Activated effector memory CD4-positive, alpha-beta T cell treated with Interleukin-2 at 50 U/mL for 16 hours (primary cell): ENCODE data around the gene KIR3DL3.
"Not testable (repeated sequence)": the region's sequence is repeated elsewhere in the genome, so short reads cannot be mapped to it uniquely, and the experiment has no call there.

Source experiments
- DNase-seq: peaks from one replicate; pipeline ENCODE4 v3.0.0-alpha.2; 2020

Gene KIR3DL3

GRCh38 chr19:54738306-54738705, 14.1 kb downstream of the KIR3DL3 start, which contains the start of gene KIR2DL3:
KIR2DL3 (plus strand) TSS chr19:54738513; CDS start chr19:54738546, 33 bp downstream.
- DNase-seq, result not testable (repeated sequence)

GRCh38 chr19:54738715-54739114, 14.5 kb downstream of the KIR3DL3 start:
- DNase-seq, result no peak

DNA sequence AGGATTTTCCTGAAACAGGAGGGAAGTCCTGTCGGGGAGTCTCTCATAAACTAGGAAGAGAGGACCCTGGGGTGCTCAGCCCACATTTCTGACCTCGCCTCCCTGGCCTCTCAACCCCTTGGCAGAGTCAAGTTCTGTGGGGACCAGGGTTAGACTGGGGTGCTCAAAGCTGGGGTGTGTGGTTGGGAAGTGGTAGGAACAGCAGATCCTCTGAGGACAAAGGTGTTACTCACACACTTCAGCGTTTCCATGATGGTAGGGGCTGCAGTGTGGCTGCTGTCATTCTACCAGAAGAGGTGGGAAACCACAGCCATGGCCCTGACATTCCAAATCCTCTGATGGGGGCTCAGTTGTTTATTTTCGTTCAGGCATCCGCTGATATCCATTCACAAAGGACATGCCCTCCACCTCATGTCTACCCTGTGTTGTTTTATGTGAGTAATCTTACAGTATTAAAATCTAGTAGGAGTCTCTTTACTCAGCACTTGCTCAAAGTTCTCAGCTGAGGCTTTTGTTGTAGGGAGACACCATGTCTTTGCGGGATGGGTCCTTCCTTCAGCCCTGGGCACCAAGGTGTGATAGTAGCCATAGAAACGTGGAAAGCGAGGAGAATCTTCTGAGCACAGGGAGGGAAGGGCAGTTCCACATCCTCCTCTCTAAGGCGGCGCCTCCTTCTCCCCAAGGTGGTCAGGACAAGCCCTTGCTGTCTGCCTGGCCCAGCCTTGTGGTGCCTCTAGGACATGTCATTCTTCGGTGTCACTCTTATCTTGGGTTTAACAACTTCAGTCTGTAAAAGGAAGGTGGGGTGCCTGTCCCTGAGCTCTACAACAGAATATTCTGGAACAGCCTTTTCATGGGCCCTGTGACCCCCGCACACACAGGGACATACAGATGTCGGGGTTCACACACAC, 15.6 kb downstream of the KIR3DL3 start:
- no peak for DNase-seq

DNA sequence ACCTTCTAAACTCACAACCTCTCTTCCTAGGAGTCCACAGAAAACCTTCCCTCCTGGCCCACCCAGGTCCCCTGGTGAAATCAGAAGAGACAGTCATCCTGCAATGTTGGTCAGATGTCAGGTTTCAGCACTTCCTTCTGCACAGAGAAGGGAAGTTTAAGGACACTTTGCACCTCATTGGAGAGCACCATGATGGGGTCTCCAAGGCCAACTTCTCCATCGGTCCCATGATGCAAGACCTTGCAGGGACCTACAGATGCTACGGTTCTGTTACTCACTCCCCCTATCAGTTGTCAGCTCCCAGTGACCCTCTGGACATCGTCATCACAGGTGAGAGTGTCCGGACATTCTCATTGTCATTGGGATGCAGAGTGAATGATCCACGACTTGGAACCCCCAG, 17.7 kb downstream of the KIR3DL3 start:
- not testable (repeated sequence) for DNase-seq

DNA sequence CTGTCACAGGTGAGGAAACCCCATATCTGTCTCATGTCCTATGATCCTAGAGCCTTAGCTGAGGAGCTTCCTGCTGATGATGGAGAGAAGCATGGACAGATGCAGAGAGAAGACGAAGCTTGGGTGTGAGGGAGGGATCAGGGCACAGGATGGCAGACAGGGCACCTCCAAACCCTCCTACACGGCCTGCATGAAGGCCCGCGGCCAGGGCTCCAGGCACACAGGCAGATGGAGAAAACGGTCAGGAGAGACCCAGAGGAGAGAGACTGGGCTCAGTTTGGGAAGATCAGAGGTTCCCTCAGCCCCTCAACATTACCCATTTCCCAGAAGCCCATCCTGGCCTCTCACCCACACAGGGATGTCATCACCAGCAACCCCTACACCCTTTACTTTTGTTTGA, 19.8 kb downstream of the KIR3DL3 start:
- not testable (repeated sequence) for DNase-seq

- DNase-seq, result not testable (repeated sequence)
Measured at GRCh38 chr19:54747614-54748322, 23.5 kb downstream of the KIR3DL3 start.

DNA sequence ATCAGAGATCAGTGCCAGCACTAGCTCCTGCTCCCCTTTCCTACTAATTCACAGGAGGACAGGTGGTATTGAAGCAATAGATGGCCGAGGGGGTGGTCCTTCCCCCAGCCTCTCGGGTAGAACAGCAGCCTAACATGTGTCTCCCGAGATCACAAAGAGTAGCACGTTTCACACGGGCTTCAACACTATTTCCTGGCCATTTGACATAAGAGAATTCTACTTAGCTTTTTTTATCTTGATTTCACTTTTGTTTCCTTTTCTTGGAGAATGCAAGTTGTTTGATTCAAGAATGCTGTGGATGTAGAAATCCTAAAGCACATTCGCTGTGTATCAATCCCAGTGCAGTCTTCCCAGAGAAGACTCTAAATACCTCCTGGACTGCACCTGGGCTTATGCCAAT, 26.0 kb downstream of the KIR3DL3 start:
- DNase-seq, result not testable (repeated sequence)

DNA sequence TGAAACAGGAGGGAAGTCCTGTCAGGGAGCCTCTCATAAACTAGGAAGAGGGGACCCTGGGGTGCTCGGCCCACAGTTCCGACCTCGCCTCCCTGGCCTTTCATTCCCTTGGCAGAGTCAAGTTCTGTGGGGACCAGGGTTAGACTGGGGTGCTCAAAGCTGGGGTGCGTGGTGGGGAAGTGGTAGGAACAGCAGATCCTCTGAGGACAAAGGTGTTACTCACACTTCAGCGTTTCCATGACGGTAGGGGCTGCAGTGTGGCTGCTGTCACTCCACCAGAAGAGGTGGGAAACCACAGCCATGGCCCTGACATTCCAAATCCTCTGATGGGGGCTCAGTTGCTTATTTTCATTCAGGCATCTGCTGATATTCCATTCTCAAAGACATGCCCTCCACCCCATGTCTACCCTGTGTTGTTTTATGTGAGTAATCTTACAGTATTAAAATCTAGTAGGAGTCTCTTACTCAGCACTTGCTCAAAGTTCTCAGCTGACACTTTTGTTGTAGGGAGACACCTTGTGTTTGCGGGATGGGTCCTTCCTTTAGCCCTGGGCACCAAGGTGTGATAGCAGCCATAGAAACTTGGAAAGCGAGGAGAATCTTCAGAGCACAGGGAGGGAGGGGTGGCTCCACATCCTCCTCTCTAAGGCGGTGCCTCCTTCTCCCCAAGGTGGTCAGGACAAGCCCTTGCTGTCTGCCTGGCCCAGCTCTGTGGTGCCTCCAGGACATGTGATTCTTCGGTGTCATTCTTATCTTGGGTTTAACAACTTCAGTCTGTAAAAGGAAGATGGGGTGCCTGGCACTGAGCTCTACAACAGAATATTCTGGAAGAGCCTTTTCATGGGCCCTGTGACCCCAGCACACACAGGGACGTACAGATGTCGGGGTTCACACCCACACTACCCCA, 32.2 kb downstream of the KIR3DL3 start:
- not testable (repeated sequence) for DNase-seq

GRCh38 chr19:54758577-54758976, 34.3 kb downstream of the KIR3DL3 start:
- DNase-seq, result not testable (repeated sequence)

DNA sequence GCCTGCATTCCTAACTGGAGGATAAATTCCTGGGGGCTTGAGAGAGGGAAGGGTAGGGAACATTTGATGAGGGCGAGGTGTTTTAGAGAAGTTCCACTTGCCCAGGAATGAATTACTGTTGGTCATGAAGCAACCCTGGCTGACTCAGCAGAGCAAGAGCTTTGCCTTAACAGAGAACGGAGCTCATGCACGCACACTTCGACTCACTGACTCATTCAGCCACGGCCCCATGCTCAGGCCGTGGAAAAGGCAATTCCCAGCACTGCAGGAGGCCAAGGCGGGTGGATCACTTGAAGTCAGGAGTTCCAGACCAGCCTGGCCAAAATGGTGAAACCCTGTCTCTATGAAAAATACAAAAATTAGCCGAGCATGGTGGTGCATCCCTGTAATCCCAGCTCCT, 40.0 kb downstream of the KIR3DL3 start:
- not testable (repeated sequence) for DNase-seq

DNA sequence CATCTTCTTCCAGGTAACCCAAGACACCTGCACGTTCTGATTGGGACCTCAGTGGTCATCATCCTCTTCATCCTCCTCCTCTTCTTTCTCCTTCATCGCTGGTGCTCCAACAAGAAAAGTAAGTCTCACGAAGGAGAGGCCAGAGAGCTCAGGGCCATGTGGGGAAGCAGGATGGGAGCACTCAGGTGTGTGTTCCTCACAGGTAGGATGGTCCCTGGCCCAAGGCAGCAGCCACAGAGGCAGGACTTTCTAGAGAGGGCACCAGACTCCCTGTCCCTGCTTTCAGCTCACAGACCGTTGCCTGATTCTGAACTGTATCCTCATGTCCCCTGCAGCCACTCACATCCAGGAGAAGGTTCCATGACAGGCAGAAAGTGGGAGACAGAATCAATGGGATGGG, 42.2 kb downstream of the KIR3DL3 start:
- not testable (repeated sequence) for DNase-seq

- not testable (repeated sequence) for DNase-seq
Measured at GRCh38 chr19:54769646-54770045, 45.4 kb downstream of the KIR3DL3 start, which contains the start of gene KIR2DL1. KIR2DL1 (plus strand) TSS chr19:54769793; CDS start chr19:54769851, 58 bp downstream.

DNA sequence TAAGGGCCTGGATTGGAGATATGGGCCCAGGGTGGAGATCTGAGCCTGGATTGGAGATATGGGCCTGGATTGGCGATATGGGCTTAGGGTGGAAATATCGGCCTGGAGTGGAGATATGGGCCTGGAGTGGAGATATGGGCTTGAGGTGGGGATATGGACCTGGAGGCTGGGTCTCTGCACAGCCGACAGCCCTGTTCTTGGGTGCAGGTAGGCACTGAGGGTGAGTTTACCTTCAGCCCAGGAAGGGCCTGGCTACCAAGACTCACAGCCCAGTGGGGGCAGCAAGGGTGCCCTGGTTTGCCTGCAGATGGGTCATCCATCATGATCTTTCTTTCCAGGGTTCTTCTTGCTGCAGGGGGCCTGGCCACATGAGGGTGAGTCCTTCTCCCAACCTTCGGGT, 46.3 kb downstream of the KIR3DL3 start:
- not testable (repeated sequence) for DNase-seq

GRCh38 chr19:54771018-54771960, 47.0 kb downstream of the KIR3DL3 start:
- DNase-seq, result not testable (repeated sequence)

GRCh38 chr19:54772666-54773065, 48.4 kb downstream of the KIR3DL3 start:
- not testable (repeated sequence) for DNase-seq

DNA sequence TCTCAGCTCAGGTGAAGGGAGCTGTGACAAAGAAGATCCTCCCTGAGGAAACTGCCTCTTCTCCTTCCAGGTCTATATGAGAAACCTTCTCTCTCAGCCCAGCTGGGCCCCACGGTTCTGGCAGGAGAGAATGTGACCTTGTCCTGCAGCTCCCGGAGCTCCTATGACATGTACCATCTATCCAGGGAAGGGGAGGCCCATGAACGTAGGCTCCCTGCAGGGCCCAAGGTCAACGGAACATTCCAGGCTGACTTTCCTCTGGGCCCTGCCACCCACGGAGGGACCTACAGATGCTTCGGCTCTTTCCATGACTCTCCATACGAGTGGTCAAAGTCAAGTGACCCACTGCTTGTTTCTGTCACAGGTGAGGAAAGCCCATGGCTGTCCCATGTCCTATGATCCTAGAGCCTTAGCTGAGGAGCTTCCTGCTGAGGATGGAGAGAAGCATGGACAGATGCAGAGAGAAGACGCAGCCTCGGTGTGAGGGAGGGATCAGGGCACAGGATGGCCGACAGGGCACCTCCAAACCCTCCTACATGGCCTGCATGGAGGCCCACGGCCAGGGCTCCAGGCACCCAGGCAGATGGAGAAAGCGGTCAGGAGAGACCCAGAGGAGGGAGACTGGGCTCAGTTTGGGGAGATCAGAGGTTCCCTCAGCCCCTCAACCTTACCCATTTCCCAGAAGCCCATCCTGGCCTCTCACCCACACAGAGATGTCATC, 51.0 kb downstream of the KIR3DL3 start:
- not testable (repeated sequence) for DNase-seq

DNA sequence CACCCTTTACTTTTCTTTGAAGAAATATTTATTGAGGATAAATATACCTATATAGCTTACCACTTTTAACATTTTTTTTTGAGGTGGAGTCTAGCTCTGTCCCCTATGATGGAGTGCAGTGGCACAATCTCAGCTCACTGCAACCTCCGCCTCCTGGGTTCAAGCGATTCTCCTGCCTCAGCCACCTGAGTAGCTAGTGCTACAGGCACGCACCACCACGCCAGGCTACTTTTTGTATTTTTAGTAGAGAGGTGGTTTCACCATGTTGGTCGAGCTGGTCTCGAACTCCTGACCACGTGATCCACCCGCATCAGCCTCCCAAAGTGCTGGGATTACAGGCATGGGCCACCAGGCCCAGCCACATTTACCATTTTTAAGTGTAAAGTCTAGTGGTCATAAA, 51.6 kb downstream of the KIR3DL3 start:
- not testable (repeated sequence) for DNase-seq

DNA sequence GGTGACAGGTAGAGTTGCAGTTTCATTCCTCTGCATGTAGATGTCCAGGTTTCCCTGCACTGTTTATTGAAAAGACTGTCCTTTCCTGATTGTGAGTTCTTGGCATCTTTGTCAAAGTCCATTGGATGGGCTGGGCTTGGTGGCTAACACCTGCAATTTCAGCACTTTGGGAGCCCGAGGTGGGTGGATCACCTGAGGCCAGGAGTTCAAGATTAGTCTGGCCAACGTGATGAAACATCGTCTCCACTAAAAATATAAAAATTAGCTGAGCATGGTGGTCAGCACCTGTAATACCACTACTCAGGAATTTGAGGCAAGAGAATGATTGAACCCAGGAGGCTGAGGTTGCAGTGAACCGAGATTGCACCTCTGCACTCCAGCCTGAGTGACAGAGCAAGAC, 53.6 kb downstream of the KIR3DL3 start:
- DNase-seq, result not testable (repeated sequence)

GRCh38 chr19:54778896-54779295, 54.7 kb downstream of the KIR3DL3 start:
- not testable (repeated sequence) for DNase-seq

- not testable (repeated sequence) for DNase-seq
Measured at GRCh38 chr19:54782916-54783315, 58.7 kb downstream of the KIR3DL3 start.
